ENCODE results near the gene BAZ1B.
"Not testable (repeated sequence)": the region's sequence is repeated elsewhere in the genome, so short reads cannot be mapped to it uniquely, and the experiment has no call there.

The BAZ1B gene

DNA sequence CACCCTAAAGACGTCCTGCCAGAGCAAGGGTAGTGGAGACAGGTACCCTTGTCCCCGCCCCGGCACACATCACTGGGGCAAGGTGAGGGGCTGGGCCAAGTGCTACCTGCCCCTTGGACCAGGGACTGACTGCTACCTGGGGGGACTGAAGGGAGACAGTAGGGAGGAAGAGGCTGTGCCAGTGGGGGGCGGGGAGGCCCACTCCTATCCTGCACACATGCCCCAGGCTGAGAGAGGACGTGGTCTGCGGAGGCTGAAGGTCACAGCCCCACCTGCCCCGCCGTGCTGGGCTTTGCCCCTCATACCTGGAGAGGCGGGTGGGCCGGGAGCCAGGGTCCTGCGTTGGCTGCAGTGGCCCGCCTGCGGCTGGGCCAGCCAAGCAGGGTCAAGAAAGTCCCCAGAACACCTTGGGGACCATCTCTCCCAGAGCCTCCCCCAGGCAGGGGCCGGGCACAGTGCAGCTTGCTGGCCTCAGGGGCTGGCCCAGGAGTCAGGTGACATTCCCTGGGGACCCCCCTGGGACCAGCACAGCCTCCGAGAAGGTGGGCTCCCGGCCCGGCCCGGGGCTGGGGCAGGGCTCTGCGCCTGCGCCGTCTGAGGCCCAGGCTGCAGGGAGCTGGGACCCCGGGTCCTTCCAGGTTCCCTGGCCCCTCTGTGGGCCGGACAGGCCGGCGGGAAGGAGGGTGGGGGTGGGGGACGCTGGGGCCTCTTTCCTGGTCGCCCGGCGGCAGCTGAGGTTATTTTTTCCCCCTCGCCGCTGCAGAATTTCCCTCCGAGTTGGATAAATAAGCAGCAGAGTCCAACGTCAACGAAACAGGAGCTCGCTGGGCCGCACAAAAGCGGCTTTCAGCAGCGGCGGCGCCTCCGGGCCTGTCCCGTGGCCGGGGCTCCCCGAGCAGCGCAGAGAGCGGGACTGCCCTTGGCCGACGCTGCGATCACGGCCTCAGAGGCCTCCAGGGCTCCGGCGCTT is 98.3 kb downstream of the BAZ1B start:
- DNase-seq, result no peak

DNA sequence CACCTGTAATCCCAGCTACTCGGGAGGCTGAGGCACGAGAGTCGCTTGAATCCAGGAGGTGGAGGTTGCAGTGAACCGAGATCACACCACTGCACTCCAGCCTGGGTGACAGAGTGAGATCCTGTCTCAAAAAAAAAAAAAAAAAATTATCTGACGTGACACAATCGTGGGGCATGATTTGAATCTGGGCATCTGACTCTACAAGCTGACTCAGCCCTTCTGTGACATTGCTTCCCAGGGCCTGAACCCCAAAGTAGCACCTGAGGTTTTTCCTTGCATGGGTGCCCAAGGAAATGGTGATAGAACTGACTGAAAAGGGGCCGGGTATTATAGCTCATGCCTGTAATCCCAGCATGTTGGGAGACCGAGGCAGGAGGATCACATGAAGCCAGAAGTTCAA is 101.5 kb downstream of the BAZ1B start:
- not testable (repeated sequence) for DNase-seq

GRCh38 chr7:73420016-73420415 is 102.1 kb downstream of the BAZ1B start:
- DNase-seq, result not testable (repeated sequence)

DNA sequence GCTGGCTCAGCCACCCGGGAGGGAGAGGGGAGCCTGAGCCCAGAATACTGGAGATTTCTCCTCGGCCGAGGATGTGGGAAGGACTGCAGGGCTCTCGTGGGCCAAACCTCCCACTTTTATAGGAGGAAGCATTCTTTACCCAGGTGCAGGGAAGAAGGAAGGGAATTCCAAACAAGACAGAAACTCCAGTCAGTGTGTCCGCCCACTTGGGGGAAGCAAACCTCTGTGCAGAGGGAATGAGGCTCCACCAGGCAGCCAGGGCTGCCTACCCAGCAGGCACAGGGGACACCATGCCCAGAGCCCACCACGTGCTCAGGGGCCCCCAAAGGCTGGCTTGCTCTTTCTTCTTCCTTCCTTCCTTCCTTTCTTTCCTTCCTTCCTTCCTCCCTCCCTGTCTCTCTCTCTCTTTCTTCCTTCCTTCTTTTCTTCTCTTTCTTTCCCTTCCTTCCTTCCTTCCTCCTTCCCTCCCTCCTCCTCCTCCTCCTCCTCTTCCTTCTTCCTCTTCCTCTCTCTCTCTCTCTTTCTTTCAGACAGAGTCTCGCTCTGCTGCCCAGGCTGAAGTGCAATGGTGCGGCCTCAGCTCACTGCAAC is 103.9 kb downstream of the BAZ1B start:
- no peak for DNase-seq

DNA sequence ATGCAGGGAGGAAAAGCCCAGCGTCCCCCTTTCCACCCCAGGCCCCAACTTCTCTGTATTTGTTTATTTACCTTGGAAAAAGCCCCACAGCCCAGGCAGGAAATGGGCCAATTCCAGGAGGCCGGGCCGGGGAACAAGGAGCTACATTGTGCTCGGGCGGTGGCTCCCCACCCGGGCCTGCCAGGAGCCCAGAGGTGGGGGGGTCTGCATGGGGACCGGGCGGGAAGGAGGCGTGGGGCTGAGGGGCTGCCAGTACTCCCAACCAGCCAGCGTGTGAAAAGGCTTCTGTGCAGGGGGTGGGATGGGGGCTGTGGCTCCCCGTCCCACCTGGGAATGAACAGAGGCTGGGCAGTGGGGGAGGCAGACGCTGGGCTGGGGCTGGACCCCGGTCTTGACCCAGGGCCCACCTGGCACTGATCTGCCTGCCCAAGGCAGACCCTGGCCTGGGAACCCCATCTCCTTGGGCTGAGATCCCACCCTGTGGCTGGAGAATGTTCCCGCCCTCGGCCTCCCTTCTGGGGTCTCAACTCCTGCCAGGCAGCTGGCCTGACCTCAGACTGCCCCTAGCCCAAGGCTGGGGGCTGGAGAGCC is 111.5 kb downstream of the BAZ1B start:
- not testable (repeated sequence) for DNase-seq

DNA sequence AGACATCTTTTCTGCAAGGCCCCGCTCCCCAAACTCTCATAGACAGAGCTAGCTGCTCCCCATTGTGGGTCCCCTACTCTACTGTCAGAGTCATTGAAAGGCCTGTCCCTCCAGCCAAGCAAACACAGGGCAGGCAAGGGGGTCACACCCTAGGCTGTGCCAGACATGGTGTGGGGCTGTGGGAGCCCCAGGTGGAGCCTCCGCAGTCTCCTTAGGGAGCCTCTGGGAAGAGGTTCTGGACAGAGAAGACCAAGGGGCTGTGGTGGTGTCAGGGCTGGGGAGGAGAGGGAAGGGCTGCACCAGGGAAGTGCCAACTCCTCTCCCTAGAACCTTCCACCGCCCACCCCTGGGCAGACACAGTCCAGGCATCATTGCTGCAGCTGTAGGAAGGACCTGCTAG is 117.2 kb downstream of the BAZ1B start:
- not testable (repeated sequence) for DNase-seq

DNA sequence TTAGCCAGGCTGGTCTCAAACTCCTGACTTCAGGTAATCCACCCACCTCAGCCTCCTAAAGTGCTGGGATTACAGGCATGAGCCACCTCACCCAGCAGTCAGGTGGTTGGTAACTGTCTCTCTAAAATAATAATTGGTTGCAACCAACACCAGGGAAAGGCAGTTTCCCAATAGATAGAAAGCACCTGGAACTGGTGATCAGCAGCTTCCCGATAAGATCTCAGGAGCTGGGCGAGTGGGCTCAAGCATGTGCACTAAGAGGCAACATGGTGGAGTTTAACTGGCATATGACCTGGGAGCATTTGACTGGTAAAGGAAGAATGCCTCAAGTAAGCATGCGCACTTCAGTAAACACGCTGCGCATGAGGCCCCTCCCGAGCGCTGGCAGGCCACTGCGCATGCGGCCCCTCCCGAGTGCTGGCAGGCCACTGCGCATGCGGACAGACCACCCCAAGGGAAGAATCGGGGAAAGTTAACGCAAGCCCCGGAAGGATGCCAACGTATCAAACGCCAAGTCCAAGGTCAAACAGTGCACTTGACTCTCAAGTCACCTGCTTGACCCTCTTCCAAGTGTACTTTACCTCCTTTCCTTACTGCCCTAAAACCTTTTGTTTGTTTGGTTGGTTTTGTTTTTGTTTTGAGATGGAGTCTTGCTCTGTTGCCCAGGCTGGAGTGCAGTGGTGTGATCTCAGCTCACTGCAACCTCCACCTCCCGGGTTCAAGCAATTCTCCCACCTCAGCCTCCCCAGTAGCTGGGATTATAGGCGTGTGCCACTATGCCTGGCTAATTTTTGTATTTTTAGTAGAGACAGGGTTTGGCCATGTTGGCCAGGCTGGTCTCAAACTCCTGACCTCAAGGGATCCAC is 122.7 kb downstream of the BAZ1B start:
- peak; percentile 79 for DNase-seq

GRCh38 chr7:73397521-73398281 is 124.4 kb downstream of the BAZ1B start:
- no peak for DNase-seq

GRCh38 chr7:73395538-73396503 is 126.3 kb downstream of the BAZ1B start:
- DNase-seq, result no peak

- DNase-seq, result no peak
These were observed 127.7 kb downstream of the BAZ1B start for GRCh38 chr7:73394422-73394821.

DNA sequence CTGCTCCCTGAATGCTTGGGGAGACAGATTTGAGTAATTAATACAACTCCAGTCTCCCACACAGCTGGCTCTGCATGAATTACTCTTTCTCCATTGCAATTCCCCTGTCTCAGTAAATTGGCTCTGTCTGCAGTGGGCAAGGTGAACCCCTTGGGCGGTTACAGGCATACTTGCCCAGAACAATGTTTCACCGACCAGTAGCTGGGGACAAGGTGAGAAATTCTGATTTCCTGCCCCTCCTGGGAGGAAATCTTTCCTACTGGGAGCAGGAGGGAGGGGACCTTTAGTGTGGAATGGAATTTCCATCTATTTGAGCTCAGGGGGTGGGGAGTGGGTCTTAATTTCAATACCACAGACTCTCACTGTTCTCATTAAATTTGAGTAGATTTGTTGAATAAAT is 130.7 kb downstream of the BAZ1B start:
- no peak for DNase-seq
